Stimulated activated CD8-positive, alpha-beta memory T cell treated with anti-CD3 and anti-CD28 coated beads, Interleukin-2, amount 100 ng/mL, for 1 hour (primary cell): ENCODE data around the gene MAGEA2B.
"Not testable (repeated sequence)": the region's sequence is repeated elsewhere in the genome, so short reads cannot be mapped to it uniquely, and the experiment has no call there.

ENCODE experiments used
- DNase-seq, 2 donors: peaks; one replicate each; pipeline ENCODE4 v3.0.0-alpha.2; 2020; ENCODE audit warnings: low read depth in 2 of 2

Gene MAGEA2B

GRCh38 chrX:152758918-152759317 lies 44.5 kb downstream of the MAGEA2B start, which contains the start of gene CSAG3:
CSAG3 (plus strand) TSS chrX:152759218.
- DNase-seq = not testable (repeated sequence)

- DNase-seq = not testable (repeated sequence)
Observed at GRCh38 chrX:152759544-152759943, 45.1 kb downstream of the MAGEA2B start.

DNA sequence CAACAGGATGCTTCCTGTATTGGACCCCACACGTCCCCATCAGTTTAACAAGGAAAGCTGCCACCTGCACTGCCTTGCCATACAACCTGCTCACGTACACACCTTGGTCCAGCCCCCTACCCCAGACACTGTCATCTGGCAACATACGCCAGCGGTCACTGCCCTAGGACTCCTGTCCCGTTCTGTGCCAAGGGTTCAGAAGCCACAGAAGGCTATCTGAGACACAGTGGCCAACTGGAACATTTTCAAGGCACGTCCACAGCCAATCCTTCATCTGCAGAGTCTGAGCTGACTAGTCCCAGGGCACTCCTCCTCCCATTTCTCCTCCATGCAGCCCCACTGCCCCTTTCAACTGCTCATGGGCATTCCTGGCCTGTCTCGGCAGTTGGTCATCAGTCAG lies 47.2 kb downstream of the MAGEA2B start:
- DNase-seq = not testable (repeated sequence)

- DNase-seq = not testable (repeated sequence)
Observed at GRCh38 chrX:152766562-152766961, 52.1 kb downstream of the MAGEA2B start.
